Pulmonary artery endothelial cell (primary cell): Measurements from ENCODE around the gene TBC1D7. TPM values are rescaled to one million over a fixed set of nuclear protein-coding genes. Genes with fewer than 3 reads are reported as not detected.
A peak's percentile ranks its signal among the peaks of the same experiment; 100 is the strongest.

ENCODE experiments used
- DNase-seq: peaks from one replicate; pipeline ENCODE4 v3.0.0-alpha.2; 2011; ENCODE audit warnings: low read depth, low spot score
- total RNA-seq: library from RNA; depleted of rRNA; stranded (reverse); fragments of >200 nt; gene quantifications from 2 replicates; pipeline ENCODE4 v1.2.3, GENCODE V29; 2014

Gene TBC1D7
- total RNA-seq, result 21.1 and 21.9 TPM in 2 replicates

DNA sequence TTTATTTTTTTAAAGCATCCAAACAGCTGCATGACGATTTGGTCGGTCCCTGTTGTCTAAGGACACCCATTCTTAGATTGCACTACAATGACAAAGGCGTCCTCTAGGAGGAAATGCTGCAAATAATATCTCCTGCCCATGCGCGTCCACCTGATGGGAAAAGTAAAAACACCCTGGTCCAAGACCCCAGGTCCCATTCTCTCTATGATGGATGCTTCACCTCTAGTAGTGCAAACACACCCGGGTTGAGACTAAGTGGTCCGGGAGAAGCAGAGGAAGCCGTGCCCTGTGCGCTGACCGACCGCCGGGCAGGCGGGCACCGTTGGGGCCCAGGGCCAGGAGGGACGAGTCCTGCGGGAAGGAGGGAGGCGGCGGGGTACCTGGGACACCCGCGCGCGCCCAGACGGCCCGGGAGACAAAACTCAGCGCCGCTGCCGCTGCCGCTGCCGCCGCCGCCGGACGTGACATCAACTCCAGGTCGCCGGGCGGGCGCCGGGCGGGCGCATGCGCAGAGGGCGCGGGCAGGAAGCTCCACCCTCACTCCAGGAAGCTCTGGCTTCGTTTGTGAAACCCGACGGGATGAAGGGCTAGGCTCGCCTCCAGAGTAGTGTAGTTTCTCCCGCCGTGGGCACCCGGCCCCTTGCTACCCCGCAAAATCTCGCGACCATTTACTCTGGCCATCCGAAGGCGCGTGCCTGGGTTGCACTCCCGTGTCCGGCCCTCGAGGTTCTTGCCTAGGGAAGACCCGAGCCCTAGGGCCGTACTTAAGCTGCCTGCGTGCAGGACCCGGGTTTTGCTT, at the start of gene TBC1D7:
Gene TBC1D7 (minus strand): TSS at position 462 of the 799 bp plus-strand sequence. CDS start 1,639 bp downstream, outside the sequence.
- DNase-seq, result peak; percentile 68

- DNase-seq, result no peak
These were observed 48.9 kb upstream of the TBC1D7 start for GRCh38 chr6:13377054-13377758.

- no peak for DNase-seq
These were observed 47.1 kb upstream of the TBC1D7 start for GRCh38 chr6:13375360-13375878.

DNA sequence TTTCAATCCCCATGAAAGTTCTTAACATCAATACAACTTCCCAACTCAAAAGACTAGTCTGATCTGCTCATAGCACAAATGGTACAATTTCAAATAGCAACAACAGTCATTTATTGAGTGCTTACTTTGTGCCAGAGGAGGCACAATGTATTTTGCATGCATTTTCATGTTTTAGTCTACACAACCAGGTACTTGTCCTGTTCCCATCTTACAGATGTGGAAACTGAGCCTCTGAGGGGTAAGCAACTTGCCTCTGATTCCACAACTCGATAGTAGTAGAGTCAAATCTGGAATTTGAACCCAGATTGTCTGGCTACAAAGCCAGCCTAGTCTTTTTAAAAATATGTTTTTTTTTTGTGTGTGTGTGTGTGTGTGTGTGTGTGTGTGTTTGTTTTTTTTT, 45.6 kb upstream of the TBC1D7 start:
- no peak for DNase-seq

GRCh38 chr6:13373488-13373886, 45.1 kb upstream of the TBC1D7 start:
- DNase-seq, result no peak

- no peak for DNase-seq
These were observed 44.6 kb upstream of the TBC1D7 start for GRCh38 chr6:13372688-13373487.

DNA sequence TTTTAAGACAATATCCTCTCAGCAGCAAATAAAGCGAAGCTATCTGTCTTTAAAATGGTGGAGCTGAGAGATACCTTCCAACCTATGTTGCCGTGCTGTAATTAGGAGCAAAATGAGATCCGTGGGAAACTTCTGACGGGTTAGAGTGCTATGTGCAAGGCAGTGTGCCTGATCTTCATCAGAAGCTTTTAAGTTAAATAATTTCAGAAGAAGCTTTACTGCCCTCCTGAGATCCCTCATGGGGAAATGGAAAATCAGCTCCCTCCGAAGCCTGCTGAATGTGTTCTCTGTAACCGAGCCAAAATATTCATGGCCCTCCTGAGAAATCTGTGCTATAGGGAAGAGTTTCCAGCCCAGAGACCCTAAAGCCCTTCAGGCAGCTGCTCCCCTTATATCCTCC, 43.7 kb upstream of the TBC1D7 start:
- no peak for DNase-seq

- DNase-seq, result no peak
These were observed 43.2 kb upstream of the TBC1D7 start for GRCh38 chr6:13371421-13372072.

GRCh38 chr6:13370623-13371022, 42.3 kb upstream of the TBC1D7 start:
- no peak for DNase-seq

DNA sequence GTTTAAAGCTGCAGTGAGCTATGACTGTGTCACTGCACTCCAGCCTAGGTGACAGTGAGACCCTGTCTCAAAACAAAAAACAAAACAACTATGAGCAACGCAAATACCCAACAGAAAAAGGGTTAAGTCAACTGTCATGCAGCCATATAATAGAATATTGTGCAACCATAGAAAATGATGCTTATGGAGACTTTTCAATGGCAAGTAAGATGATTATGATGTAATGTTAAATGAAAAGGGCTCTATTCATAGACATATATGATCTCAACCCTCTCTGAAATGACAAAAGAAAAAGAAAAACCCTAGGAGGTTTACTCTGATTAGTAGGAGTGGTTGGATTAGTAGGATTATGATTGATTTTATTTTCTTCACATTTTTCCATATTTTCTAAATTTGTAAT, 41.3 kb upstream of the TBC1D7 start:
- no peak for DNase-seq

GRCh38 chr6:13368731-13369115, 40.4 kb upstream of the TBC1D7 start:
- DNase-seq, result no peak

DNA sequence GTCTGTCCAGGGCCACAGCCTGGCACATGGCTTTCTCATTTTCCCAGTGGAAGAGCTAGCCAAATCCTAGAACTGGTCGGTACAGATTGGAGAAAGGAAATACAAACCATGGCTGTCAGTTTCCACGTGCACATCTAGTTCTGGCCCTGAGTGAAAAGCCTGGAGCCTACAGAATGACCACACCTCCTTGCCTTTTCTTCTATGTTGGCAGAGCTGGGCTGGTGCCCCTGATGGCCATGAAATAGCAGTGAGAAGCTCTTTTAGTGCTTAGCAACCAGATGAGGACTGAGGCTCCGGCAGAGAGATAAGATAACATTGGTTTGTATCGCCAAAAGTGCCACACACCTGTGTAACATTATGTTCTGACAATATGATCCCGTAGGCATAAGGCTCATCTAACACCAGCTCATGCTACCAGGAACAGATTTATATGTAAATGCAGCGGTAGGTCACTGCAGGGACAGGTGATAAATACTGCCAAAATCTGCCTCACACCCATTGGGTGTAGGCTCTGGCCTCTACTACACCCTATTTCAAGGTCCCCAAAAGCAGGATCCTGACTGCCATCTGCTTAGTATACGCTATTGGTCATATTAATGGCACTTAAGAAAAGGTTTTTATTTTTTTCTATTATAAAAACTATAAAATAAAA, 39.9 kb upstream of the TBC1D7 start:
- no peak for DNase-seq

GRCh38 chr6:13367396-13367795, 39.1 kb upstream of the TBC1D7 start:
- DNase-seq, result no peak

DNA sequence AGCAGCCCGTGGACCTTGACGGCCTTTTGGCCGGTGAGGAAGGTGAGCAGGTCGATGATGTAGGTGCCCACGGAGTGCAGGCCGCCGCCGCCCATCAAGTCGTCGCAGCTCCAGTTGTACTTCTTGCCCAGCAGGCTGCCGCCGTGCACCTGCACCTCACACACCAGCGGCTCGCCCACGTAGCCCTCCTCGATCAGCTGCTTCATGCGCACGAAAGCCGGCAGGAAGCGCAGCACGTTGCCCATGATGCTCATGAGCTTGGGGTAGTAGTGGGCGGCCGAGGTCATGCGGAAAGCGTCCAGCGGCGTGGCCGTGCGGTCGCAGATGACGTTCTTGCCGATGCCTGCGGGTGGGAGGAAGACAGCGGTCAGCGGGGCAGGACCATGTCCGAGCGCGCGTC, 37.0 kb upstream of the TBC1D7 start:
- no peak for DNase-seq

- no peak for DNase-seq
These were observed 36.5 kb upstream of the TBC1D7 start for GRCh38 chr6:13364842-13365241.

DNA sequence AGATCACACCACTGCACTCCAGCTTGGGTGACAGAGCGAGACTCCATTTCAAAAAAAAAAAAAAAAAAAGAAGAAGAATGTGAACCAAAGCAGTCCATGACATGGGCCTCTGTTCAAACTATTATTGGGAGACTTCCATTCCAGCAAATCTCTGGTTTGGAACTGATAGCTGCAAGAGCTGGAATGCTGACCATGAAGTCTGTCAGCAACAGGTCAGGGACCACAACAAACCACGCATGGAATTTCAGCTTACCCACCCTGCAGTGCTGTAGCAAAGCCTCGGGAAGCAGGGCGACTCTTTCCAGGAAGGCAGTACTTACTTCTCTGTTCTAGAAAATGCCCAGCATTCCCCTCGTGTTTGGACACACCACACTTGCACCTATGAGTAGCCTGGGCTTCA, 34.1 kb upstream of the TBC1D7 start:
- DNase-seq, result no peak

DNA sequence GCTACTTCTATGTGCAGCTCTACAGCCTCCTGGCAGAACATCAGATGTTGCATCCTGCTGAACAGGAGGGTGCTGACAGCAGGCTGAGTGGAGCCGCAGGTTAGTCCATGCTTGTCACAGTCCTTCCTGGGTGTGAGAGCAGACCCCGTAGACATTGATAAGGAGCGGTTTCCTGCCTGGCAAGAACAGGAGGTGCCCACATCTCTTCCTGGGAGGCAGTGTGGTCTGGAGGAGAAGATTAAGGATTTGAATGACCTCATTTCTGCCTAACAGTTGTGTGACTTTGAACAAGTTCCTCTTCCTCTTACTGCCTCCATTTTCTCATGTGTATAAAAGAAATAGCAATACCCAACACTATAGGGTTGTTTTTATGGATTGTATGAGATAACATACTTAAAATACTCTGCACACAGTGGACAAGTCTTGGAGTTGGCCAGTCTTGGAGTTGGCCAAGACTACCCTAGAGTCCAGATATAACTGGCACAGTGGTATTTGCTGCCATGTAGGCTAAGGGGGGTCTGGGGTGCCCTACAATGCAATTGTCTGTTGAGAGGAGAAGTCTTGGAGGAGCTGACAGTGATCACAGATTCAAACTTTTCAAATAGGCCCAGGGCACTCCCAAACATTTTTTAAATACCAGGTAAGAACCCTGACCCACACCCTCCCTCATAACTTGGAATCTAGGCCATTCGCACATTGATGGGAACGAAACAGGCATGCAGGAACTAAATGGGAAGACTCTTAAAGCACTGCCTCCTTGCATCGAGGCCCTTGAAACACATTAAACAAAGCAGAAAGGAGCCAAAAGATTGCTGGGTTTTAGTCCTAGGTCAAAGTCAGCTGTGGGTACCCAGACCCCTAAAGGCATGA, 32.6 kb upstream of the TBC1D7 start:
- DNase-seq, result no peak

GRCh38 chr6:13359287-13359686, 30.9 kb upstream of the TBC1D7 start:
- DNase-seq, result no peak

- no peak for DNase-seq
These were observed 30.2 kb upstream of the TBC1D7 start for GRCh38 chr6:13358511-13358910.

DNA sequence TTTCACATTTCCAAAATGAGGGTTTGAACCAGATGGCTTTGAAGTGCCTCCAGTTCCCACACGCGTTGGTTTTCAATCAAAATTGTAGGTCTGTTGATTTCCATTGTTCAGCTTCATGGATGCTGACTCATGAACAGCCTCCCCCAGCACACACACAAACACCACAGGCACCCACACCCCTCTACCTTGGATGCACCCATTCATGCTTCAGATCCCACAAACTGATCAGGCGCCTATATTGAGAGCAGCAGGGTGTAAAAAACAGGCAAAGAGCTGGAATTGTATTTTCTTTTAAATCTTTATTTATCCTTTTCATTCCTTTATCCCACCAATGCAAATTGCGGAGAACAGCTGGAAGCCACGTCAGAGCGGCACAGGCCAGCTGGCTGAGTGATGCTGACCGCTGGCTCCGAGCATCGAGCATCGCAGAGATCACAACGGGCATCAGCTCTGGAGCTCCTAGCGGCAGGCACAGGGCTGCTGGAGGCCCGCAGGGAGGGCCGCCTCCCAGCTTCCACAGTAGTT, 29.3 kb upstream of the TBC1D7 start:
- DNase-seq, result no peak
